ENCODE measurements around the gene USP30.
A peak's percentile ranks its signal among the peaks of the same experiment; 100 is the strongest.
"Not testable (repeated sequence)": the region's sequence is repeated elsewhere in the genome, so short reads cannot be mapped to it uniquely, and the experiment has no call there.

USP30 gene

DNA sequence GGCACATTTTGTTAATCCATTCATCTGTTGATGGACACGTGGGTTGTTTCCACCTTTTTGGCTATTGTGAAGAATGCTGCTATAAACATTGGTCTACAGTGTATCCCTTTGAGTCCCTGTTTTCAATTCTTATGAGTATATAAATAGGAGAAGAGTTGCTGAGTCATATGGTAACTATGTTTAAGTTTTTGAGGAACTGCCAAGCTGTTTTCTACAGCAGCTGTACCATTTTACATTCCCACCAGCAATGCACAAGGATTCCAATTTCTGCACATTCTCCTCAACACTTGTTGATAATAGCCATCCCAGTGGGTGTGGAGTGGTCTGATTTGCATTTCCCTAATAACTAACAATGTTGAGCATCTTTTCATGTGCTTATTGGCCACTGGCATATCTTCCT is 24.6 kb upstream of the USP30 start:
- Histone ChIP-seq H3K4me1 (ENCODE audit: control insufficient read depth in 1 of 2, insufficient read depth in 2 of 2, low read length in 2 of 2) (no peaks in the 10 kb centered on the region), H3K27me3 (ENCODE audit: low read depth, low read length) (no peaks in the 10 kb centered on the region), H3K27ac (ENCODE audit: low read length) (no peak overlapping the region), H3K9me3 (ENCODE audit: control insufficient read depth in 1 of 2, low read length in 2 of 2) (no peaks in the 10 kb centered on the region), H3K36me3 (ENCODE audit: control insufficient read depth in 1 of 2, insufficient read depth in 2 of 2, low read length in 2 of 2) (no peaks in the 10 kb centered on the region), H3K4me3 (ENCODE audit: low read depth in 1 of 2, low read length in 2 of 2) (no peak overlapping the region)

DNA sequence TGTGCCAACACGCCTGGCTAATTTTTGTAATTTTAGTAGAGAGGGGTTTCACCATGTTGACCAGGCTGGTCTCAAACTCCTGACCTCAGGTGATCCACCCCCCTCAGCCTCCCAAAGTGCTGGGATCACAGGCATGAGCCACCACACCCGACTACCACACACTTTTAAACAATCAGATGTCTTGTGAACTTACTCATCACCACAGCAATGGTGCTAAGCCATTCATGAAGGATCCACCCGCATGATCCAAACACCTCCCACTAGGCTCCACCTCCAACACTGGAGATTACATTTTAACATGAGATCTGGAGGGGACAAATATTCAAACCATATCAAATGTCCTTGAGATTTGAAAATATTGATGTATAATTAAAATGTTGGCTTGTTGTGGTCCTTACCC is 23.8 kb upstream of the USP30 start:
- not testable (repeated sequence) for H3K4me3 ChIP-seq (ENCODE audit: low read depth in 1 of 2, low read length in 2 of 2); H3K27ac ChIP-seq (ENCODE audit: low read length); H3K9me3 ChIP-seq (ENCODE audit: control insufficient read depth in 1 of 2, low read length in 2 of 2); H3K36me3 ChIP-seq (ENCODE audit: control insufficient read depth in 1 of 2, insufficient read depth in 2 of 2, low read length in 2 of 2); H3K4me1 ChIP-seq (ENCODE audit: control insufficient read depth in 1 of 2, insufficient read depth in 2 of 2, low read length in 2 of 2); H3K27me3 ChIP-seq (ENCODE audit: low read depth, low read length)

DNA sequence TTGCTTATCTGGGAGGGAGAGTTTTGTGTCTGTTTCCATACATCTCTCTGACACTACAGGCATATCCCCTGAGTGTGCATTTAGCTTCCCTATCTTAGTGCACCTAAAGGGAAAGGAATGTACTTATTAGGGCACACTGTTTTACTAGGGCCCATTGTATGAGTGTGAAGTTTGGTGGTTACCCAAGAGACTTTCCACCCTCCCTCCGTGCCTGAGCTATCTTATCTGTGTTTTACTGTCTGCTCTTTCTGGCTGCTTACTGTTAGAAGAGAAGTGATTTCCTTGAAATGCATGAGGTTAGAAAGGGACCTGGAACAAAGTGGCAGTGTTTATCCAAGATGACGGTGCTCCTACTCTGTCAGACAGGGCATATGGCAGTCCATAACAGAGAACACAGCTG is 23.0 kb upstream of the USP30 start:
- Histone ChIP-seq H3K36me3 (ENCODE audit: control insufficient read depth in 1 of 2, insufficient read depth in 2 of 2, low read length in 2 of 2) (no peaks in the 10 kb centered on the region), H3K27ac (ENCODE audit: low read length) (no peak overlapping the region), H3K27me3 (ENCODE audit: low read depth, low read length) (no peaks in the 10 kb centered on the region), H3K4me1 (ENCODE audit: control insufficient read depth in 1 of 2, insufficient read depth in 2 of 2, low read length in 2 of 2) (no peaks in the 10 kb centered on the region), H3K9me3 (ENCODE audit: control insufficient read depth in 1 of 2, low read length in 2 of 2) (no peaks in the 10 kb centered on the region), H3K4me3 (ENCODE audit: low read depth in 1 of 2, low read length in 2 of 2) (no peak overlapping the region)

DNA sequence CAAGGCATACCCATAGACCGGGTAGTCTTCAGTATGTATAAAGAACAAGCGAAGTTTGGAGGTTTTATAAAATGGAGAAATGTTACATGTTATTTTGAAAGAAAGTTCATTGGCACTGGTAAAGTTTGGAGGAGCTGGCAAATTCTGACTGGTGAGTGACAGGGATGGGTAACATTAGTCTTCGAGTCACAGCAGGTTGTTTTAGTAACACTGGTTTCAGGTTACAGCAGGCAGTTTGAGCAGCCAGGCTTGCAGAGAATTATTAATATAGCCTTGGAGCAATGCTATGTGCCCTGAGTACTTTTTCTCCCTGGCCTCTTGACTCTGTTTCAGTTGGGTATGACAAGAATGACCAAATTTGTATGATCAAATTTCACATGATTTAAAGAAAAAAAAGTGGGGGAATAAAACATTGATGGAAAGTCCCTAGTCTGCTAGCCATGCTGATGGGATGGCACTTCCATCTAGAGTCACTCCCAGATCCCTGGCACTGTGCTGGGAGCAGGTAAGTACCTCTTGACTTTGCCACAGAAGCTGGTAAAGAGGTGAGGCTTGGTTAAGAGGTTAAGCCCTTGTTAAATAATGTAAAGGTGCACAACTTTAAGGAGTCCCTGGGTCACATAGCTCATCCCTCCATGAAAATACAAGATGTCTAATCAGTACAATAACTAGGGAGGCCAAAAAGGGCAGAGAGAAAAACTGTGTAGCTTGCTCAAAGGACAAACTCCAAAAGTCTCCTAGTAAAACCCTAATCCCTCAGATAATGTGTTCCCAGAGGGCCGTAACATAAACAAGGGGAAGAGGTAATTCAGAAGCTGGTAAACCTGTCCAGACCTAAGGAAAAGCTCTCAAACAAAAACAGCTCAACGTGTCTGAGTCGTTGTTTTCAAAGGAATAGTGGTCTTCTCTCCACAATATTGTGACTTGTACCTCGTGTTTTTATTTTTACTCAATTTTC is 18.9 kb upstream of the USP30 start:
- H3K9me3 ChIP-seq (ENCODE audit: control insufficient read depth in 1 of 2, low read length in 2 of 2): peaks cover 0 to 7% of the 10 kb centered on the region in 2 donors
- no peaks in the 10 kb centered on the region for H3K4me1 ChIP-seq (ENCODE audit: control insufficient read depth in 1 of 2, insufficient read depth in 2 of 2, low read length in 2 of 2)
- no peak overlapping the region for H3K27ac ChIP-seq (ENCODE audit: low read length)

DNA sequence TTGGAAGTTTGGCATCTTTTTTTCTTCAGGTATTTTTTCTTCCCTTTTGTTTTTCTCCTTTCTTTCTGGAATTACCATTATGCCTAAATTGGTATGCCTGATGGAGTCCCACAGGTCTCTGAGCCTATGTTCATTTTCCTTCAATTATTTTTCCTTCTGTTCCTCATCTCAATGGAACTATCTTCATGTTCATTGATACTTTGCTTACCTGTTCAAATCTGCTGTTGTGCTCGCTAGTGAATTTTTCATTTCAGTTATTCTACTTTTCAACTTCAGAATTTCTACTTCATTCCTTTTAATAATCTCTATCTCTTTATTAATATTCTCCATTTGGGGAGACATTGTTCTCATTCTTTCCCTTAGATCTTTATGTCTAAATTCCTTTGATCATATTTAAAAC is 15.4 kb upstream of the USP30 start:
- Histone ChIP-seq H3K27ac (ENCODE audit: low read length) (no peak overlapping the region), H3K27me3 (ENCODE audit: low read depth, low read length) (no peaks in the 10 kb centered on the region), H3K36me3 (ENCODE audit: control insufficient read depth in 1 of 2, insufficient read depth in 2 of 2, low read length in 2 of 2) (no peaks in the 10 kb centered on the region), H3K4me1 (ENCODE audit: control insufficient read depth in 1 of 2, insufficient read depth in 2 of 2, low read length in 2 of 2) (no peaks in the 10 kb centered on the region), H3K4me3 (ENCODE audit: low read depth in 1 of 2, low read length in 2 of 2) (no peak overlapping the region), H3K9me3 (ENCODE audit: control insufficient read depth in 1 of 2, low read length in 2 of 2) (peaks cover 4 to 7% of the 10 kb centered on the region in 2 donors)

More for the DNA sequence above, 18.9 kb upstream of the USP30 start:
- no peaks in the 10 kb centered on the region for H3K36me3 ChIP-seq (ENCODE audit: control insufficient read depth in 1 of 2, insufficient read depth in 2 of 2, low read length in 2 of 2)
- no peaks in the 10 kb centered on the region for H3K27me3 ChIP-seq (ENCODE audit: low read depth, low read length)
- no peak overlapping the region for H3K4me3 ChIP-seq (ENCODE audit: low read depth in 1 of 2, low read length in 2 of 2)

DNA sequence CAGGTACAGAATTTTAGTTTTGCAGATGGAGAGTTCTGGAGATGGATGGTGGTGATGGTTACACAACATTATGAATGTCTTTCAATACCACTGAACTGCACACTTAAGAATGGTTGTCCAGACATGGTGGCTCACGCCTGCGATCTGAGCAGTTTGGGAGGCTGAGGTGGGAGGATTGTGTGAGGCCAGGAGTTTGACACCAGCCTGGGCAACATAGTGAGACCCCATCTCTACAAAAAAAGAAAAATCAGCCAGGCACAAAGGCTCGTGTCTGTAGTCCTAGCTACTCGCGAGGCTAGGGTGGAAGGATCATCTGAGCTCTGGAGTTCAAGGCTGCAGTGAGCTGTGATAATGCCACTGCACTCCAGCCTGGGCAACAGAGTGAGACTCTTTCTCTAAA is 8.1 kb upstream of the USP30 start:
- peaks cover 0 to 4% of the 10 kb centered on the region in 2 donors for H3K9me3 ChIP-seq (ENCODE audit: control insufficient read depth in 1 of 2, low read length in 2 of 2)
- H3K27ac ChIP-seq (ENCODE audit: low read length): no peak overlapping the region

DNA sequence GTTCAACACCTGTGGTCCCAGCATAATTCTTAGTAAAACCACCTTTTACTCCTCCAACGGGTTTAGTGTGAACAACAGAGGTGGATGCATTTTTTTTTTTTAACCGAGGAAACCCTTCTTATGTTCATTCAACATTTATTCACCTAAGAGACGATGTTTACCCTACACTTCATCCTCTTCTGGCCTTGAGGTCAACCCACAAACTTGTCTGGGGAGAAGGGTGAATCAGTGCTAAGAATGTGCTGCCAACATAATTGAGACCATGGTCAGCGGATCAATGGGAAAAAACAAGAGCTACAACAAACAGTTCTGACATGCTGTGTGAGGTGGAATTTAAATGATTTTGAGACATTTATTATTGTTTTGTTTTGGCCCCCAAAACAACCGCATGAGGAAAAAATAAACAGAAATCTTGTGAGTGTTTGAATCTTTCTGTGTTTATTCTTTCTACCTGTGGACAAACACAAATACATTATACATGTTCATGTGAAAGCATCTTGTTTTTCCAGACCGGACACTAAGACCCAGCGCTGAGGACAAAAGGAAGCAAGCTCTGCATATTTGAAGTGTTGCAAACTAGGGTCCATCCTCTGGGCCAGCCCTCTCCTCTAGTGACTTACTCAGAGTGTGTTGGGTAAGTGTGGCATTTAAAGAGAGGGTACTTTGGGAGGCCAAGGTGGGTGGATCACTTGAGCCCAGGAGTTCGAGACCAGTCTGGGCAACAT is 5.1 kb upstream of the USP30 start:
- H3K36me3 ChIP-seq (ENCODE audit: control insufficient read depth in 1 of 2, insufficient read depth in 2 of 2, low read length in 2 of 2): no peaks in the 10 kb centered on the region
- no peak overlapping the region for H3K27ac ChIP-seq (ENCODE audit: low read length)
- no peaks in the 10 kb centered on the region for H3K9me3 ChIP-seq (ENCODE audit: control insufficient read depth in 1 of 2, low read length in 2 of 2)
- H3K4me3 ChIP-seq (ENCODE audit: low read depth in 1 of 2, low read length in 2 of 2): no peak overlapping the region
- H3K27me3 ChIP-seq (ENCODE audit: low read depth, low read length): no peaks in the 10 kb centered on the region
- H3K4me1 ChIP-seq (ENCODE audit: control insufficient read depth in 1 of 2, insufficient read depth in 2 of 2, low read length in 2 of 2): peaks cover 5 to 6% of the 10 kb centered on the region in 2 donors

More for the DNA sequence above, 8.1 kb upstream of the USP30 start:
- Histone ChIP-seq H3K27me3 (ENCODE audit: low read depth, low read length) (no peaks in the 10 kb centered on the region), H3K4me3 (ENCODE audit: low read depth in 1 of 2, low read length in 2 of 2) (no peak overlapping the region), H3K4me1 (ENCODE audit: control insufficient read depth in 1 of 2, insufficient read depth in 2 of 2, low read length in 2 of 2) (no peaks in the 10 kb centered on the region), H3K36me3 (ENCODE audit: control insufficient read depth in 1 of 2, insufficient read depth in 2 of 2, low read length in 2 of 2) (no peaks in the 10 kb centered on the region)

DNA sequence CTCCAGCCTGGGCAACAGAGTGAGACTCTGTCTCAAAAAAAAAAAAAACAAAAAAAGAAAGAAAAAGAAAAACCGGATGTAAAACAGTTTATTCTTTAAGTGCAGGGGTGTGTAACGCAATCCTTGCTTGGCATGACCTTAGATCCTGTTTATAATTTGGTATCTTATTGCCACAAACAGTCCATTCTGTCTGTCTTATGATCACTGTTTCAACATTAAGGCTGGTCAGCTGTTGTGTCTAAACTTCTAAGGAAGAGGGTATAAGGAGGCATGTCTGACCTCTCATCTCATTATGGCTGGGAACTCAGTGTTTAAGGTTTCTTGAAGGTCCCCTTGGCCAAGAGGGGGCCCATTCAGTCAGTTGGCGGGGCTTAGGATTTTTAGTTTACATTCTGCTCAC is 3.7 kb upstream of the USP30 start:
- H3K27ac ChIP-seq (ENCODE audit: low read length): not testable (repeated sequence)

DNA sequence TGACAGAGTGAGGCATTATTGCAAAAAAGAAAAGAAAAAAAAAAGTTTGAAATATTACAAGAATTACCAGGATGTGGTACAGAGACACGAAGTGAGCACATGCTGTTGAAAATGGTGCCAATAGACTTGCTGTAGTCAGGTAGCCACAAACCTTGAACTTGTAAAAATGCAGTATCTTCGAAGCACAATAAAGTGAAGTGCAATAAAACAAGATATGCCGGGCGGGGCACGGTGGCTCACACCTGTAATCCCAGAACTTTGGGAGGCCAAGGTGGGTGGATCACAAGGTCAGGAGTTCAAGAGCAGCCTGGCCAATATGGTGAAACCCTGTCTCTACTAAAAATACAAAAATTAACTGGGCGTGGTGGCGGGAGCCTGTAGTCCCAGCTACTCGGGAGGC is 2.6 kb upstream of the USP30 start:
- H3K9me3 ChIP-seq (ENCODE audit: control insufficient read depth in 1 of 2, low read length in 2 of 2); H3K27ac ChIP-seq (ENCODE audit: low read length); H3K4me3 ChIP-seq (ENCODE audit: low read depth in 1 of 2, low read length in 2 of 2); H3K27me3 ChIP-seq (ENCODE audit: low read depth, low read length); H3K36me3 ChIP-seq (ENCODE audit: control insufficient read depth in 1 of 2, insufficient read depth in 2 of 2, low read length in 2 of 2): not testable (repeated sequence)
- peaks cover 5 to 17% of the 10 kb centered on the region in 2 donors for H3K4me1 ChIP-seq (ENCODE audit: control insufficient read depth in 1 of 2, insufficient read depth in 2 of 2, low read length in 2 of 2)

More for the DNA sequence above, 3.7 kb upstream of the USP30 start:
- H3K9me3 ChIP-seq (ENCODE audit: control insufficient read depth in 1 of 2, low read length in 2 of 2); H3K36me3 ChIP-seq (ENCODE audit: control insufficient read depth in 1 of 2, insufficient read depth in 2 of 2, low read length in 2 of 2); H3K27me3 ChIP-seq (ENCODE audit: low read depth, low read length); H3K4me3 ChIP-seq (ENCODE audit: low read depth in 1 of 2, low read length in 2 of 2): not testable (repeated sequence)
- H3K4me1 ChIP-seq (ENCODE audit: control insufficient read depth in 1 of 2, insufficient read depth in 2 of 2, low read length in 2 of 2): peaks cover 5 to 15% of the 10 kb centered on the region in 2 donors

DNA sequence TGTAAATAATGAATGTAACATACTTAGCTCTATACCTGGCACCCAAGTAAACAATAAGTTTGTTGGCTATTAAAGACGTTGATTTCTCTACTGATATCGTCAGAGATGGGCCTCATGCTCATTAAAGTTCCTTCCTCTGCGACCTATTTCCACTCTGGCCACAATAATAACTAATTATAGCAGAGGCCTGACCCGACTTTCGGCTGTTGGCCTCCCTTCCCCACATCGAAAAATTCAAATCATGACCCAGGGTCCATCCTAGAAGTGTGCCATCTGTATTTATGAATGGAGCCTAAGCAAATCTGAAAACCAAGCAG is 321 bp upstream of the USP30 start:
- Histone ChIP-seq H3K27ac (ENCODE audit: low read length) (peak overlapping the region; percentile 71), H3K9me3 (ENCODE audit: control insufficient read depth in 1 of 2, low read length in 2 of 2) (no peaks in the 10 kb centered on the region), H3K4me3 (ENCODE audit: low read depth in 1 of 2, low read length in 2 of 2) (peak overlapping the region; percentile 88 to 97), H3K36me3 (ENCODE audit: control insufficient read depth in 1 of 2, insufficient read depth in 2 of 2, low read length in 2 of 2) (peaks cover 0 to 5% of the 10 kb centered on the region in 2 donors), H3K27me3 (ENCODE audit: low read depth, low read length) (no peaks in the 10 kb centered on the region), H3K4me1 (ENCODE audit: control insufficient read depth in 1 of 2, insufficient read depth in 2 of 2, low read length in 2 of 2) (peaks cover 5 to 17% of the 10 kb centered on the region in 2 donors)

DNA sequence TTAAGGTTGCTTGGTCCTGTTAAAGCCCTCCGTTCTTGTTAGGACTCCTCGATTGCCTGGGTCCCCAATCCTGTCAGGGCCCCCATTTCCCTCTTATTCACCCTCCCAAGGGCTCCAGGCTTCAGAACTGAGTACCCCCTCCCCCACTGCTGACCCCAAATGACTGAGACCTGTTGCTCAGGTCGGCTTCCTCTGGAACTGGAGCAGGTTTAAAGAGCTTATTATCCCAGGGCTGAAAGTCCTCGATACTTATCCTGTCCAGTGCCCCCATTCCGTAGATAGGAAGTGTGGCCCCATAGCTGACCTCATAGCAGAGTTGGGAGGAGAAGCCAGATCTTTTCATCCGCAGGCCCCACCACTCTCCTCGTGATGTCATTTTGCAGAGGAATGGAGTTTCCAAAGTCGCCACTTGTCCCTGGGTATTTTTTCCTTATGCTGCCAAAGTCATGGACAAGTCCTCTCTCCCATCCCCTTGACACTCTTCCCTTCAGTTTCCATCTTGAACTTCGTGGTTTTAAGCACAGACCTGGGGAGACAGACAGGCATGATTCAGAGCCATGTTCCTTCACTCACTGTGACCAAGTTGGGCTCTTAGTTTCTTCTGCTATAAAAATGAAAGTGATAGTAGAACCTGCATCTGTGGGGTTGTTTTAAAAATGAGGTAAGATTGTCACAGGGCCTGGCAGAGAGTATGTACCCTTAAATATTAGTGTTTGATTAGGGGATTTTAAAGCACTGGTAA is 1.2 kb downstream of the USP30 start:
- Histone ChIP-seq H3K36me3 (ENCODE audit: control insufficient read depth in 1 of 2, insufficient read depth in 2 of 2, low read length in 2 of 2) (peaks cover 2 to 19% of the 10 kb centered on the region in 2 donors), H3K27ac (ENCODE audit: low read length) (peak overlapping the region; percentile 74), H3K4me1 (ENCODE audit: control insufficient read depth in 1 of 2, insufficient read depth in 2 of 2, low read length in 2 of 2) (peaks cover 5 to 17% of the 10 kb centered on the region in 2 donors), H3K27me3 (ENCODE audit: low read depth, low read length) (no peaks in the 10 kb centered on the region), H3K4me3 (ENCODE audit: low read depth in 1 of 2, low read length in 2 of 2) (peak overlapping the region; percentile 88 to 97), H3K9me3 (ENCODE audit: control insufficient read depth in 1 of 2, low read length in 2 of 2) (no peaks in the 10 kb centered on the region)

Measured in muscle layer of duodenum (tissue), 2 donors.